SK-N-SH treated with all-trans-retinoic acid at 6 μM for 48 hours (cell line): ENCODE measurements around the gene MACROD1.
A peak's percentile ranks its signal among the peaks of the same experiment; 100 is the strongest.

Source experiments
- ATAC-seq: fragments of 200-7000 bp; cut with Tn5 transposase; 3 replicates; pipeline ENCODE4 v1.9.1; 2020; ENCODE audit warnings: mild to moderate bottlenecking, moderate library complexity
- ARNTL ChIP-seq: fragments of 450-650 bp; formaldehyde crosslinking; IDR thresholded peaks from 2 replicates; pipeline ENCODE4 v1.5.0; 2020; ENCODE audit warnings: low read depth, mild to moderate bottlenecking, moderate library complexity, borderline replicate concordance
- BACH2 ChIP-seq: fragments of 250-450 bp; sonication (Bioruptor Pico); IDR thresholded peaks from 2 replicates; pipeline ENCODE4 v1.9.0; 2021; ENCODE audit warnings: mild to moderate bottlenecking, borderline replicate concordance
- CSDC2 ChIP-seq: fragments of 250-450 bp; sonication (Bioruptor Pico); IDR thresholded peaks from 2 replicates; pipeline ENCODE4 v1.5.0; 2020; ENCODE audit warnings: mild to moderate bottlenecking, moderate library complexity
- ISL1 ChIP-seq: fragments of 250-450 bp; sonication (Bioruptor Pico); IDR thresholded peaks from 2 replicates; pipeline ENCODE4 v2.1.2; 2022; ENCODE audit warnings: mild to moderate bottlenecking, moderate library complexity
- OSR1 ChIP-seq: fragments of 250-450 bp; sonication (Bioruptor Pico); IDR thresholded peaks from 2 replicates; pipeline ENCODE4 v1.8.0; 2022; ENCODE audit warnings: moderate library complexity, mild to moderate bottlenecking, inconsistent platforms
- PPARA ChIP-seq: fragments of 250-450 bp; sonication (Bioruptor Pico); IDR thresholded peaks from 2 replicates; pipeline ENCODE4 v1.5.0; 2020; ENCODE audit warnings: mild to moderate bottlenecking, borderline replicate concordance
- RARB ChIP-seq: fragments of 250-450 bp; sonication (Bioruptor Pico); IDR thresholded peaks from 2 replicates; pipeline ENCODE4 v1.8.0; 2021; ENCODE audit warnings: mild to moderate bottlenecking, moderate library complexity
- SNAI2 ChIP-seq: fragments of 250-450 bp; sonication (Bioruptor Pico); IDR thresholded peaks from 2 replicates; pipeline ENCODE4 v1.5.0; 2020; ENCODE audit warnings: mild to moderate bottlenecking, moderate library complexity
- TCF4 ChIP-seq: fragments of 250-450 bp; sonication (Bioruptor Pico); IDR thresholded peaks from 2 replicates; pipeline ENCODE4 v1.8.0; 2021; ENCODE audit warnings: mild to moderate bottlenecking, moderate library complexity, borderline replicate concordance
- TOX ChIP-seq: fragments of 250-450 bp; sonication (Bioruptor Pico); IDR thresholded peaks from 2 replicates; pipeline ENCODE4 v1.8.0; 2021; ENCODE audit warnings: mild to moderate bottlenecking, moderate library complexity, borderline replicate concordance
- ZC3H10 ChIP-seq: fragments of 250-450 bp; sonication (Bioruptor Pico); IDR thresholded peaks from 2 replicates; pipeline ENCODE4 v1.5.1; 2021; ENCODE audit warnings: mild to moderate bottlenecking, moderate library complexity
- ZFP3 ChIP-seq: fragments of 250-450 bp; sonication (Bioruptor Pico); IDR thresholded peaks from 2 replicates; pipeline ENCODE4 v1.5.0; 2020; ENCODE audit warnings: mild to moderate bottlenecking, moderate library complexity
- ZFP30 ChIP-seq: fragments of 450-650 bp; formaldehyde crosslinking; IDR thresholded peaks from 2 replicates; pipeline ENCODE4 v1.5.0; 2022; ENCODE audit warnings: mild to moderate bottlenecking, moderate library complexity
- ZNF565 ChIP-seq: fragments of 450-650 bp; formaldehyde crosslinking; conservative IDR thresholded peaks from 2 replicates; pipeline ENCODE4 v1.5.0; 2020; ENCODE audit warnings: low read depth, mild to moderate bottlenecking, moderate library complexity
- ZNF70 ChIP-seq: fragments of 450-650 bp; formaldehyde crosslinking; IDR thresholded peaks from 2 replicates; pipeline ENCODE4 v1.5.0; 2020; ENCODE audit warnings: mild to moderate bottlenecking, moderate library complexity
- TF ChIP-seq, protein P1 (sequence below): fragments of 250-450 bp; sonication (Bioruptor Pico); IDR thresholded peaks from 2 replicates; pipeline ENCODE4 v1.8.0; 2021; ENCODE audit warnings: low read depth, mild to moderate bottlenecking, moderate library complexity, borderline replicate concordance
- TF ChIP-seq, protein P2 (sequence below): fragments of 250-450 bp; sonication (Bioruptor Pico); IDR thresholded peaks from 2 replicates; pipeline ENCODE4 v1.8.0; 2020; ENCODE audit warnings: mild to moderate bottlenecking, moderate library complexity, borderline replicate concordance
- TF ChIP-seq, protein P3 (sequence below): fragments of 250-450 bp; sonication (Bioruptor Pico); IDR thresholded peaks from 2 replicates; pipeline ENCODE4 v1.5.0; 2020; ENCODE audit warnings: mild to moderate bottlenecking, moderate library complexity
- TF ChIP-seq, protein P4 (sequence below): fragments of 250-450 bp; sonication (Bioruptor Pico); IDR thresholded peaks from 2 replicates; pipeline ENCODE4 v1.5.1; 2020; ENCODE audit warnings: low read depth, mild to moderate bottlenecking, moderate library complexity
- TF ChIP-seq, protein P5 (sequence below): fragments of 250-450 bp; sonication (Bioruptor Pico); IDR thresholded peaks from 2 replicates; pipeline ENCODE4 v1.5.1; 2021; ENCODE audit warnings: mild to moderate bottlenecking, moderate library complexity

Gene MACROD1

DNA sequence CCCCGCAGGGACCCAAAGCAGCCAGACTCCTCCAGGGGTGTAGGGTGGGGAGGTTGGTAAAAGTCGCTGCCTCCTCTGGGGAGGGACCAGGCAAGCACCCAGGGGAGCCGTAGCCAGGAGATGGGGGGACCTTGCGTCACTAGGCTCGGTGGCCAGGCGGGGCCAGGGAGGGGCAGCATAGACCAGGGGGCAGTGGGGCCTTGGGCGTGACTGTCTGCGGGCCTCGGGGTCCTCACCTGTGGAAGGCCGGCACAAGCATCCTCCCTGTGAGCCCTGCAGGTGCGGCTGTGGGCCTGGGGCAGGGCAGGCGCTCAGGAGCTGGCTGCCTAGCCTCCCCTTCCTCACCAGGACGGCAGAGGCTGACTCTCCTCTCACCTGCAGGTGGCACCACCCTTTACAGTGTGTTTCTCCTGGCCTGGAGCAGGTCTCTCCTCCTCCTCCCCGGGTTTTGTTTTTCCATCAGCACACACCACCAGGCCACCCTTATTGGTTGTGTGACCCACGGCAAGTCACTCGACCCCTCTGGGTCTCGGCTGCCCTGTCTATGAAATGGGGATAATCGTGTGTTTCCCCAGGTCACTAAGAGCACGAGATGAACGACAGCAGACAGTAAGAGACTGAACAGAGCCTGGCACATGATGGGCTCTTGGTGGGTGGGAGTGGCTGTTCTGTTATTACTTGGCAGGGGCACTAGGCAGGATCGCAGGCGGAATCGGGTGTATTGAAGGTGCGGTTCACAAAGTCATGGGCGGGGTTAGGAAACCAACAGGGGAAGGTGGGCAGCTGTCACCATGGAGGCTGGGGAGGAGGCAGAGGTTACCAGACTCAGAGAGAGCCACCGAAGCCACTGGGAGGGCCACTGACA, 77.5 kb downstream of the MACROD1 start:
- peak; percentile 33; the same call in 2 of the 3 replicates for ATAC-seq
- TF ChIP-seq ZNF70 (CRISPR knock-in tag) (no peak), RARB (CRISPR knock-in tag) (no peak), ZNF565 (no peak), ZFP30 (CRISPR knock-in tag) (no peak), TCF4 (CRISPR knock-in tag) (no peak), ARNTL (CRISPR knock-in tag) (no peak), OSR1 (CRISPR knock-in tag) (no peak), SNAI2 (no peak), ISL1 (CRISPR knock-in tag) (no peak), CSDC2 (CRISPR knock-in tag) (no peak), ZFP3 (CRISPR knock-in tag) (no peak), TOX (CRISPR knock-in tag) (no peak), ZC3H10 (no peak)
- TF ChIP-seq, protein P1, sequence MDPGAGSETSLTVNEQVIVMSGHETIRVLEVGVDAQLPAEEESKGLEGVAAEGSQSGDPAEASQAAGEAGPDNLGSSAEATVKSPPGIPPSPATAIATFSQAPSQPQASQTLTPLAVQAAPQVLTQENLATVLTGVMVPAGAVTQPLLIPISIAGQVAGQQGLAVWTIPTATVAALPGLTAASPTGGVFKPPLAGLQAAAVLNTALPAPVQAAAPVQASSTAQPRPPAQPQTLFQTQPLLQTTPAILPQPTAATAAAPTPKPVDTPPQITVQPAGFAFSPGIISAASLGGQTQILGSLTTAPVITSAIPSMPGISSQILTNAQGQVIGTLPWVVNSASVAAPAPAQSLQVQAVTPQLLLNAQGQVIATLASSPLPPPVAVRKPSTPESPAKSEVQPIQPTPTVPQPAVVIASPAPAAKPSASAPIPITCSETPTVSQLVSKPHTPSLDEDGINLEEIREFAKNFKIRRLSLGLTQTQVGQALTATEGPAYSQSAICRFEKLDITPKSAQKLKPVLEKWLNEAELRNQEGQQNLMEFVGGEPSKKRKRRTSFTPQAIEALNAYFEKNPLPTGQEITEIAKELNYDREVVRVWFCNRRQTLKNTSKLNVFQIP (CRISPR knock-in tag) = no peak
- TF ChIP-seq, protein P2, sequence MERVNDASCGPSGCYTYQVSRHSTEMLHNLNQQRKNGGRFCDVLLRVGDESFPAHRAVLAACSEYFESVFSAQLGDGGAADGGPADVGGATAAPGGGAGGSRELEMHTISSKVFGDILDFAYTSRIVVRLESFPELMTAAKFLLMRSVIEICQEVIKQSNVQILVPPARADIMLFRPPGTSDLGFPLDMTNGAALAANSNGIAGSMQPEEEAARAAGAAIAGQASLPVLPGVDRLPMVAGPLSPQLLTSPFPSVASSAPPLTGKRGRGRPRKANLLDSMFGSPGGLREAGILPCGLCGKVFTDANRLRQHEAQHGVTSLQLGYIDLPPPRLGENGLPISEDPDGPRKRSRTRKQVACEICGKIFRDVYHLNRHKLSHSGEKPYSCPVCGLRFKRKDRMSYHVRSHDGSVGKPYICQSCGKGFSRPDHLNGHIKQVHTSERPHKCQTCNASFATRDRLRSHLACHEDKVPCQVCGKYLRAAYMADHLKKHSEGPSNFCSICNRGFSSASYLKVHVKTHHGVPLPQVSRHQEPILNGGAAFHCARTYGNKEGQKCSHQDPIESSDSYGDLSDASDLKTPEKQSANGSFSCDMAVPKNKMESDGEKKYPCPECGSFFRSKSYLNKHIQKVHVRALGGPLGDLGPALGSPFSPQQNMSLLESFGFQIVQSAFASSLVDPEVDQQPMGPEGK (CRISPR knock-in tag) = no peak
- TF ChIP-seq, protein P3, sequence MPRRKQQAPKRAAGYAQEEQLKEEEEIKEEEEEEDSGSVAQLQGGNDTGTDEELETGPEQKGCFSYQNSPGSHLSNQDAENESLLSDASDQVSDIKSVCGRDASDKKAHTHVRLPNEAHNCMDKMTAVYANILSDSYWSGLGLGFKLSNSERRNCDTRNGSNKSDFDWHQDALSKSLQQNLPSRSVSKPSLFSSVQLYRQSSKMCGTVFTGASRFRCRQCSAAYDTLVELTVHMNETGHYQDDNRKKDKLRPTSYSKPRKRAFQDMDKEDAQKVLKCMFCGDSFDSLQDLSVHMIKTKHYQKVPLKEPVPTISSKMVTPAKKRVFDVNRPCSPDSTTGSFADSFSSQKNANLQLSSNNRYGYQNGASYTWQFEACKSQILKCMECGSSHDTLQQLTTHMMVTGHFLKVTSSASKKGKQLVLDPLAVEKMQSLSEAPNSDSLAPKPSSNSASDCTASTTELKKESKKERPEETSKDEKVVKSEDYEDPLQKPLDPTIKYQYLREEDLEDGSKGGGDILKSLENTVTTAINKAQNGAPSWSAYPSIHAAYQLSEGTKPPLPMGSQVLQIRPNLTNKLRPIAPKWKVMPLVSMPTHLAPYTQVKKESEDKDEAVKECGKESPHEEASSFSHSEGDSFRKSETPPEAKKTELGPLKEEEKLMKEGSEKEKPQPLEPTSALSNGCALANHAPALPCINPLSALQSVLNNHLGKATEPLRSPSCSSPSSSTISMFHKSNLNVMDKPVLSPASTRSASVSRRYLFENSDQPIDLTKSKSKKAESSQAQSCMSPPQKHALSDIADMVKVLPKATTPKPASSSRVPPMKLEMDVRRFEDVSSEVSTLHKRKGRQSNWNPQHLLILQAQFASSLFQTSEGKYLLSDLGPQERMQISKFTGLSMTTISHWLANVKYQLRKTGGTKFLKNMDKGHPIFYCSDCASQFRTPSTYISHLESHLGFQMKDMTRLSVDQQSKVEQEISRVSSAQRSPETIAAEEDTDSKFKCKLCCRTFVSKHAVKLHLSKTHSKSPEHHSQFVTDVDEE = no peak
- TF ChIP-seq, protein P4, sequence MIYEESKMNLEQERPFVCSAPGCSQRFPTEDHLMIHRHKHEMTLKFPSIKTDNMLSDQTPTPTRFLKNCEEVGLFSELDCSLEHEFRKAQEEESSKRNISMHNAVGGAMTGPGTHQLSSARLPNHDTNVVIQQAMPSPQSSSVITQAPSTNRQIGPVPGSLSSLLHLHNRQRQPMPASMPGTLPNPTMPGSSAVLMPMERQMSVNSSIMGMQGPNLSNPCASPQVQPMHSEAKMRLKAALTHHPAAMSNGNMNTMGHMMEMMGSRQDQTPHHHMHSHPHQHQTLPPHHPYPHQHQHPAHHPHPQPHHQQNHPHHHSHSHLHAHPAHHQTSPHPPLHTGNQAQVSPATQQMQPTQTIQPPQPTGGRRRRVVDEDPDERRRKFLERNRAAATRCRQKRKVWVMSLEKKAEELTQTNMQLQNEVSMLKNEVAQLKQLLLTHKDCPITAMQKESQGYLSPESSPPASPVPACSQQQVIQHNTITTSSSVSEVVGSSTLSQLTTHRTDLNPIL = no peak
- TF ChIP-seq, protein P5, sequence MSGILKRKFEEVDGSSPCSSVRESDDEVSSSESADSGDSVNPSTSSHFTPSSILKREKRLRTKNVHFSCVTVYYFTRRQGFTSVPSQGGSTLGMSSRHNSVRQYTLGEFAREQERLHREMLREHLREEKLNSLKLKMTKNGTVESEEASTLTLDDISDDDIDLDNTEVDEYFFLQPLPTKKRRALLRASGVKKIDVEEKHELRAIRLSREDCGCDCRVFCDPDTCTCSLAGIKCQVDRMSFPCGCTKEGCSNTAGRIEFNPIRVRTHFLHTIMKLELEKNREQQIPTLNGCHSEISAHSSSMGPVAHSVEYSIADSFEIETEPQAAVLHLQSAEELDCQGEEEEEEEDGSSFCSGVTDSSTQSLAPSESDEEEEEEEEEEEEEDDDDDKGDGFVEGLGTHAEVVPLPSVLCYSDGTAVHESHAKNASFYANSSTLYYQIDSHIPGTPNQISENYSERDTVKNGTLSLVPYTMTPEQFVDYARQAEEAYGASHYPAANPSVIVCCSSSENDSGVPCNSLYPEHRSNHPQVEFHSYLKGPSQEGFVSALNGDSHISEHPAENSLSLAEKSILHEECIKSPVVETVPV (CRISPR knock-in tag) = no peak

DNA sequence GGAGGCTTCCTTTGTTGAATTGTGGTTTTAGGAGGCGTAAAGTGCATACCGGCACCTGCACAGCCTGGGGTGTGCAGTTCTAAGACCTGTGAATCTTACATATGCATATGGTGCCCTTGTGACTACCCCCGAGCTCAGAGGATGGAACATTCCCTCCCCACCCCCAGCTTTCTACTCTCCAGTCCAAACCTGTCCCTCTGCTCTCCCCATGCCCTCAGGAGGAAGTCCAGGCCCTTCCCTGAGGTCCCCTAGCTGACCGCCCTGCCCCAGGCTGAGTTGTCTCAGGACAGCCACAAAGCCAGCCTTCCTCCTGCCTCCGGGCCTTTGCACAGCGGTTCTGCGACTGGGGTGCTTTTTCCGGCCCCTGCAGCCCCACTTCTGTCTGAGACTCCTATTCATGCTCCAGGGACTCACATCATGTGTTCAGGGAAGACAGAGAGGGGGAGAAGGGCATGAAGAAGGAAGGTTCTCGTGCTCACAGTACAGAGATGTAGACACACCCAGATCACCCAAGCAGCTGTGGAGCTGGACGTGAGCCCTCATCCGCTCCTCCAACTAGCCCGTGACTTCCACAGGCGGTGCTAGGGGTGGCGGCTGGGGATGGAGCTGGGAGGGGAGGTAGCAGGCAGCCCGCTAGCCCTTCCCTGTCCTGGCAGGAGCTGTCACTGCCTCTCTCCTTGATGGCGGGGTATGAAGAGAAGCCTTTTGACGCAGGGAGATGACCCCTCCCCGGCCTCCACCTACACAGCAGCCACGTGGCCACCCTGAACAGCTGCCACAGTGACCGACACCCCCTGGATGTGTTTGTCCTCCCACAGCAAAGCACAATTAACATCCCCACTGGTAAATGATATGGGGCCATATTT, 79.4 kb downstream of the MACROD1 start:
- ATAC-seq = no peak
- peak; percentile 66; the same call in 1 of the 2 replicates for TF ChIP-seq ZFP3 (CRISPR knock-in tag)
- no peak for TF ChIP-seq PPARA
- no peak for TF ChIP-seq BACH2 (CRISPR knock-in tag)
- TF ChIP-seq TOX (CRISPR knock-in tag) = no peak
